ENCODE measurements around the gene NQO2. TPM values are rescaled to one million over a fixed set of nuclear protein-coding genes. Genes with fewer than 3 reads are reported as not detected.

NQO2 gene
- total and polyA plus RNA-seq, 12 donors, result 29.5 to 107 (median 52.4) TPM

- intact Hi-C loops (cut with DNase I), result no loop called here
- H3K27me3 ChIP-seq, result no peaks in the 10 kb centered on the region
- H3K36me3 ChIP-seq, result no peaks in the 10 kb centered on the region
- no peaks in the 10 kb centered on the region for H3K9me3 ChIP-seq
- H3K4me3 ChIP-seq, result peak overlapping the region; percentile 45 to 98 (median 84)
- peak overlapping the region; percentile 88 to 98 (median 96) for H3K27ac ChIP-seq
- 0 to 1% methylated on average over 79 to 85 of the region's 85 CpGs for whole genome bisulfite sequencing, 2 donors
- H3K4me1 ChIP-seq, result peaks cover 0 to 28% (median 17%) of the 10 kb centered on the region in 9 donors
- DNase-seq (peak; percentile 95 to 97), ATAC-seq (peak; percentile 92 to 96 (median 94))
- peak in 6 of 9 donors; percentile 4 to 38 (median 17) for TF ChIP-seq CTCF (IDR thresholded peaks at IDR 0.05)
These were observed 64.3 kb downstream of the NQO2 start for GRCh38 chr6:3063733-3064700.

- intact Hi-C loops (cut with DNase I), result no loop called here
- H3K4me1 ChIP-seq, result peaks cover 7 to 63% (median 37%) of the 10 kb centered on the region in 9 donors
- 0 to 1% methylated on average over 110 to 112 of the region's 112 CpGs for WGBS, 2 donors
- H3K27me3 ChIP-seq, result no peaks in the 10 kb centered on the region
- TF ChIP-seq CTCF (IDR thresholded peaks at IDR 0.05), result peak in 7 of 9 donors; percentile 24 to 64 (median 30)
- peaks cover 0 to 31% (median 0%) of the 10 kb centered on the region in 9 donors for H3K36me3 ChIP-seq
- peak within 1 kb of the TSS; percentile 70 to 99 (median 95) for H3K4me3 ChIP-seq
- H3K27ac ChIP-seq, result peak within 1 kb of the TSS; percentile 97 to 100 (median 100)
- no peaks in the 10 kb centered on the region for H3K9me3 ChIP-seq
- ATAC-seq, result peak; percentile 86 to 93 (median 90)
- peak; percentile 93 to 96 for DNase-seq
These were observed 68.9 kb downstream of the NQO2 start, which contains the start of gene RIPK1 for GRCh38 chr6:3068329-3069214. Gene RIPK1 (plus strand): TSS chr6:3068494. CDS start chr6:3076824, 8,330 bp downstream.

Other genes with a start within 250 kb of the NQO2 start
- gene MYLK4, start 249.0 kb upstream of the NQO2 start, total RNA-seq, result 1 to 10 TPM in 4 of 10 donors, under 1 TPM in 6; 0.42 to 2.5 (median 0.98) TPM
- gene MYLK4, start 249.0 kb upstream of the NQO2 start, polyA plus RNA-seq, result under 1 TPM; 0.13 to 0.88 TPM
- gene WRNIP1, start 234.5 kb upstream of the NQO2 start, total RNA-seq, result 10 to 100 TPM; 29.7 to 41.7 (median 35.4) TPM
- 10 to 100 TPM; 35.8 to 44.9 TPM for gene WRNIP1, start 234.5 kb upstream of the NQO2 start, polyA plus RNA-seq
- 10 to 100 TPM; 17.7 to 73.7 (median 22.5) TPM for gene SERPINB1, start 158.0 kb upstream of the NQO2 start, total RNA-seq
- gene SERPINB1, start 158.0 kb upstream of the NQO2 start, polyA plus RNA-seq, result 10 to 100 TPM; 16.3 to 16.6 TPM
- 10 to 100 TPM in 1 of 10 donors, 1 to 10 TPM in 9; 3.6 to 10.9 (median 4.8) TPM for gene SERPINB9, start 96.6 kb upstream of the NQO2 start, total RNA-seq
- 1 to 10 TPM; 2.2 to 3.8 TPM for gene SERPINB9, start 96.6 kb upstream of the NQO2 start, polyA plus RNA-seq
- 100 to 1,000 TPM; 163 to 261 (median 183) TPM for gene SERPINB6, start 28.3 kb upstream of the NQO2 start, total RNA-seq
- gene SERPINB6, start 28.3 kb upstream of the NQO2 start, polyA plus RNA-seq, result 100 to 1,000 TPM; 138 to 153 TPM
- 10 to 100 TPM in 2 of 10 donors, 1 to 10 TPM in 8; 5.1 to 12.2 (median 6.4) TPM for gene RIPK1, start 68.6 kb downstream of the NQO2 start, total RNA-seq
- 10 to 100 TPM in 1 of 2 donors, 1 to 10 TPM in 1; 6.1 to 12.9 TPM for gene RIPK1, start 68.6 kb downstream of the NQO2 start, polyA plus RNA-seq
- gene BPHL, start 118.8 kb downstream of the NQO2 start, total RNA-seq, result 10 to 100 TPM; 14.5 to 44.4 (median 21.0) TPM
- 10 to 100 TPM in 1 of 2 donors, 1 to 10 TPM in 1; 5.3 to 22.6 TPM for gene BPHL, start 118.8 kb downstream of the NQO2 start, polyA plus RNA-seq
- 10 to 100 TPM in 9 of 10 donors, 1 to 10 TPM in 1; 7.0 to 49.6 (median 17.5) TPM for gene TUBB2A, start 157.7 kb downstream of the NQO2 start, total RNA-seq
- 10 to 100 TPM; 10.2 to 59.3 TPM for gene TUBB2A, start 157.7 kb downstream of the NQO2 start, polyA plus RNA-seq
- 1 to 10 TPM in 5 of 10 donors, under 1 TPM in 5; 0.28 to 3.6 (median 0.94) TPM for gene TUBB2B, start 227.8 kb downstream of the NQO2 start, total RNA-seq
- 1 to 10 TPM in 1 of 2 donors, under 1 TPM in 1; 0.59 to 3.4 TPM for gene TUBB2B, start 227.8 kb downstream of the NQO2 start, polyA plus RNA-seq